ENCODE measurements around the gene CCT2. TPM values are rescaled to one million over a fixed set of nuclear protein-coding genes. Genes with fewer than 3 reads are reported as not detected.

The CCT2 gene
- total RNA-seq, 4 donors from 2014 or later: 59.1 to 200 (median 152) TPM

DNA sequence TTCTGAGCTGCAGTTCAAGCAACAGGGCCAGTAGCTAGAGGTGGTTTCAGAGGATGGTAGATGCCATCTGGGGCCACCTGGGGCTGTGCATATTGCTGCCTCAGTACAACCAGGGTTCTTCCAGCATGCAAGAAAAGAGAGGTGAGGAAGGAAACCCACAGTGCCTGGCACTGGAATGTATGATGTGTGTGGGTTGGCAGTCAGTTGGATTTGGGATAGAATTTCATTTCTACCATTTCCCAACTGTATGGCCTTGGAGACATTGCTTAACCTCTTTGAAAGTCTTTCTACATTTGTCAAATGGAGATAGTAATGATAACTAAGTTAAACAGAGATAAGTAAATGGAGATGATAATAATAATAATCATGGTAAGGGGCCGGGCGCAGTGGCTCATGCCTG lies 35.7 kb downstream of the CCT2 start:
- Histone ChIP-seq H3K9me3 (no peaks in the 10 kb centered on the region), H3K4me1 (no peaks in the 10 kb centered on the region), H3K27ac (no peak overlapping the region), H3K36me3 (no peaks in the 10 kb centered on the region), H3K4me3 (no peak overlapping the region), H3K27me3 (no peaks in the 10 kb centered on the region)
- no peak for DNase-seq
- intact Hi-C loops (cut with DNase I; ENCODE audit: low total_unique reads): no loop called here
- TF ChIP-seq, protein P1, sequence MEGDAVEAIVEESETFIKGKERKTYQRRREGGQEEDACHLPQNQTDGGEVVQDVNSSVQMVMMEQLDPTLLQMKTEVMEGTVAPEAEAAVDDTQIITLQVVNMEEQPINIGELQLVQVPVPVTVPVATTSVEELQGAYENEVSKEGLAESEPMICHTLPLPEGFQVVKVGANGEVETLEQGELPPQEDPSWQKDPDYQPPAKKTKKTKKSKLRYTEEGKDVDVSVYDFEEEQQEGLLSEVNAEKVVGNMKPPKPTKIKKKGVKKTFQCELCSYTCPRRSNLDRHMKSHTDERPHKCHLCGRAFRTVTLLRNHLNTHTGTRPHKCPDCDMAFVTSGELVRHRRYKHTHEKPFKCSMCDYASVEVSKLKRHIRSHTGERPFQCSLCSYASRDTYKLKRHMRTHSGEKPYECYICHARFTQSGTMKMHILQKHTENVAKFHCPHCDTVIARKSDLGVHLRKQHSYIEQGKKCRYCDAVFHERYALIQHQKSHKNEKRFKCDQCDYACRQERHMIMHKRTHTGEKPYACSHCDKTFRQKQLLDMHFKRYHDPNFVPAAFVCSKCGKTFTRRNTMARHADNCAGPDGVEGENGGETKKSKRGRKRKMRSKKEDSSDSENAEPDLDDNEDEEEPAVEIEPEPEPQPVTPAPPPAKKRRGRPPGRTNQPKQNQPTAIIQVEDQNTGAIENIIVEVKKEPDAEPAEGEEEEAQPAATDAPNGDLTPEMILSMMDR (IDR thresholded peaks at IDR 0.05): no peak
- TF ChIP-seq POLR2A (IDR thresholded peaks at IDR 0.05): no peak

DNA sequence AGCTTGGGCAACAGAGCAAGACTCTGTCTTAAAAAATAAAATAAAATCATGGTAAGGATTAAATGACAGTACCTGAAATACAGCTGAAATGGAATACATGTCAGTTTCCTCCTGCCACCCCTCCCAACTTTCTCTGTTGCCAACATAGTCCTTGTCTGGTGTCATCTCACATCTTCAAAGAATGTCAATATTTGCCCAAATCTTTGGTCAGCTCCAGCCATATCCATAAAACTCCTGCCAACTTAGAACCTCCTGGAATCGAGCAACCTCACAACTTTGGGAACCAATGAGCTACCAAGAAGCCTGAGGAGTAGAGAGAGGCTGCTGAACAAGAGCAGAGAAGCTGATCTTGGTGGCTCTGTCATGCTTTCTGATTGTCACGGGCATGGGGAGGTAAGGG lies 36.3 kb downstream of the CCT2 start:
- no peak overlapping the region for H3K4me3 ChIP-seq
- no peaks in the 10 kb centered on the region for H3K27me3 ChIP-seq
- no peak overlapping the region for H3K27ac ChIP-seq
- no peaks in the 10 kb centered on the region for H3K4me1 ChIP-seq
- TF ChIP-seq, protein P1 (IDR thresholded peaks at IDR 0.05): no peak
- TF ChIP-seq POLR2A (IDR thresholded peaks at IDR 0.05): no peak
- intact Hi-C loops (cut with DNase I; ENCODE audit: low total_unique reads): no loop called here
- no peaks in the 10 kb centered on the region for H3K36me3 ChIP-seq
- DNase-seq: no peak
- no peaks in the 10 kb centered on the region for H3K9me3 ChIP-seq

DNA sequence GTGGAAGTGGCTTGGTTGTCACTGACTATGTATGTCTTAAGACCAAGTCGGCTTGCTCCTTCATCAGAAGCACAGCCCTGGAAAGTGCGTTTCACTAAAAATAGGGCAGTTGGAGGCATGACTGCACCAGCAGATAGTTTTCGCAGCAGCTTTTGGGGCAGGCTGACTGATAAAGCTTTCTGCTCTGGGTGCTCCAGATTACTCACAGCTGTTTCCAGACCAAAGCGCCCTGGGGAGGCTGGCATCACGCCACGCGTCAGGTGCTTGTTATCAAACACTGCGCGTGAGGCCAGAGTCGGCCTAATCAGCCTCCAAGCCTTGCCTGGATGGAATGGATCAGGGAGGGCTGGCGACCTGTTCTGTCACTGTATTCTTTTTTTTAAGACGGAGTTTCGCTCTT lies 38.7 kb downstream of the CCT2 start:
- H3K36me3 ChIP-seq: no peaks in the 10 kb centered on the region
- no peak for DNase-seq
- intact Hi-C loops (cut with DNase I; ENCODE audit: low total_unique reads): no loop called here
- no peaks in the 10 kb centered on the region for H3K27me3 ChIP-seq
- no peak overlapping the region for H3K4me3 ChIP-seq
- no peaks in the 10 kb centered on the region for H3K9me3 ChIP-seq
- H3K27ac ChIP-seq: no peak overlapping the region
- H3K4me1 ChIP-seq: no peaks in the 10 kb centered on the region
- TF ChIP-seq POLR2A (IDR thresholded peaks at IDR 0.05): no peak

DNA sequence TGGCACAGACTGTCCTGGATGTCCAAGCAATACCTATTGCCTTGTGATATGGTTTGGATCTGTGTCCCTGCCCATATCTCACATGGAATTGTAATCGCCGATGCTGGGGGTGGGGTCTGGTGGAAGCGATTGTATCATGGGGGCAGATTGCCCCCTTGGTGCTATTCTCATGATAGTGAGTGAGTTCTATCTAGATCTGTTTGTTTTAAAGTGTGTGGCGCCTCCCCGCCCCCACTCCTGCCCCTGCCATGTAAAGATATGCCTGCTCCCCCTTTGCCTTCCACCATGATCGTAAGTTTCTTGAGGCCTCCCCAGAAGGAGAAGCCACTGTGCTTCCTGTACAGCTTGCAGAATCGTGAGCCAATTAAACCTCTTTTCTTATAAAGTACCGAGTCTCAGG lies 42.2 kb downstream of the CCT2 start:
- no peak for TF ChIP-seq POLR2A (IDR thresholded peaks at IDR 0.05)
- TF ChIP-seq, protein P1 (IDR thresholded peaks at IDR 0.05): no peak
- no peaks in the 10 kb centered on the region for H3K27me3 ChIP-seq
- no peak overlapping the region for H3K27ac ChIP-seq
- H3K36me3 ChIP-seq: no peaks in the 10 kb centered on the region
- intact Hi-C loops (cut with DNase I; ENCODE audit: low total_unique reads): no loop called here
- no peaks in the 10 kb centered on the region for H3K4me1 ChIP-seq
- H3K9me3 ChIP-seq: no peaks in the 10 kb centered on the region
- H3K4me3 ChIP-seq: no peak overlapping the region
- DNase-seq: no peak

DNA sequence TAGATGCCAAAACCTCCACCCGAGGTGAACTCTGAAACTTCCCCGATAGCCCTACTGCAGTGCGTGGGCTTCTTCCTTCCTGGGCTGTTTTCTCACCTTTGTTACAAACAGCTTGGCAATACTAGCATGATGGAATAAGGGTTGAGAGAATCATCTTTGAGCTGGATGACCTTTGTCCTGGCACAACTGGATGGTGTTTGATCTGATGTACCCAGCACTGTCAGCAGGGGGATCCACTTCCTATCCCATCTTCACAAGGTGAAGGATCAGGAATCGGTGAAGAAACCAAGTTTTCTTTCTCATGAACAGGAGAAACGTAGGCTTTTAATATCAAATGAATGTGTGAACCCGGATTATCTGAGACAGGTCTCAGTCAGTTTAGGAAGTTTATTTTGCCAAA lies 44.9 kb downstream of the CCT2 start:
- intact Hi-C loops (cut with DNase I; ENCODE audit: low total_unique reads): no loop called here
- Histone ChIP-seq H3K4me3 (no peak overlapping the region), H3K27me3 (no peaks in the 10 kb centered on the region), H3K36me3 (no peaks in the 10 kb centered on the region), H3K4me1 (no peaks in the 10 kb centered on the region), H3K9me3 (no peaks in the 10 kb centered on the region), H3K27ac (no peak overlapping the region)
- DNase-seq: no peak
- TF ChIP-seq, protein P1 (IDR thresholded peaks at IDR 0.05): no peak
- TF ChIP-seq POLR2A (IDR thresholded peaks at IDR 0.05): no peak

DNA sequence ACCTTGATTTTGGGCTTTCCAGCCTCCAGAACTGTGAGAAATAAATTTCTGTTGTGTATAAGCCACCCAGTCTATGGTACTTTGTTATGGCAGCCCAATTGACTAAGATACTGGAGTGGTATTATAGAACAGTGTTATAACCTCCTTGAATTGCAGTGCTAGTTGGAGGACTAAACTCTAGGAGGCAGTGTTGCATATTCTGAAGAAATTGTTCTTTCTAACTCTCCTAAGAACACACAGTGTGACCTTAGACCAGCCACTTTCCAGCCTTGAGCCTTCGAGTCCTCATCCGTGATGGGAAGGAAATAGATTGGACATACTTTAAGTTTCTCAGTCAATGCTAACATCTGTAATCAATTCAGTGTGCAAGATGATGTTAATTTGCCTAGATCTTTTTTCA lies 47.8 kb downstream of the CCT2 start:
- TF ChIP-seq, protein P1 (IDR thresholded peaks at IDR 0.05): no peak
- TF ChIP-seq POLR2A (IDR thresholded peaks at IDR 0.05): no peak

More for the DNA sequence above, 47.8 kb downstream of the CCT2 start:
- Histone ChIP-seq H3K9me3 (no peaks in the 10 kb centered on the region), H3K27me3 (no peaks in the 10 kb centered on the region), H3K27ac (no peak overlapping the region), H3K36me3 (no peaks in the 10 kb centered on the region), H3K4me3 (no peak overlapping the region), H3K4me1 (no peaks in the 10 kb centered on the region)
- no peak for DNase-seq
- intact Hi-C loops (cut with DNase I; ENCODE audit: low total_unique reads): no loop called here

All from uterus (tissue), 4 donors.